Right ventricle myocardium inferior (tissue), 1 donor: Measurements from ENCODE around the gene MYO1F. TPM values are rescaled to one million over a fixed set of nuclear protein-coding genes. Genes with fewer than 3 reads are reported as not detected.

Experiments used
- ATAC-seq: fragments of 200-7000 bp; cut with Tn5 transposase; one replicate; pipeline ENCODE4 v1.9.1; 2020; ENCODE audit warnings: mild to moderate bottlenecking, moderate library complexity
- DNase-seq: peaks from one replicate; pipeline ENCODE4 v3.0.0; 2021; ENCODE audit errors: missing footprints
- intact Hi-C: fragments of 100-400 bp; cut with DNase I; formaldehyde crosslinking; loops from one replicate; pipeline ENCODE4 v1.11.0; 2022
- total RNA-seq: library from RNA; stranded (reverse); fragmentation: NEBNext Ultra II Directional; extraction: Animal tissue kit (Norgen Biotek cat#: 25700); gene quantifications from one replicate; pipeline ENCODE4 v1.2.1, GENCODE V29; 2021
- donor health status: DM: no; HTN: yes; CAD: no; lungs with severe emphysema.

MYO1F gene
- total RNA-seq, 1 donor from 2014 or later, result 9.3 TPM

DNA sequence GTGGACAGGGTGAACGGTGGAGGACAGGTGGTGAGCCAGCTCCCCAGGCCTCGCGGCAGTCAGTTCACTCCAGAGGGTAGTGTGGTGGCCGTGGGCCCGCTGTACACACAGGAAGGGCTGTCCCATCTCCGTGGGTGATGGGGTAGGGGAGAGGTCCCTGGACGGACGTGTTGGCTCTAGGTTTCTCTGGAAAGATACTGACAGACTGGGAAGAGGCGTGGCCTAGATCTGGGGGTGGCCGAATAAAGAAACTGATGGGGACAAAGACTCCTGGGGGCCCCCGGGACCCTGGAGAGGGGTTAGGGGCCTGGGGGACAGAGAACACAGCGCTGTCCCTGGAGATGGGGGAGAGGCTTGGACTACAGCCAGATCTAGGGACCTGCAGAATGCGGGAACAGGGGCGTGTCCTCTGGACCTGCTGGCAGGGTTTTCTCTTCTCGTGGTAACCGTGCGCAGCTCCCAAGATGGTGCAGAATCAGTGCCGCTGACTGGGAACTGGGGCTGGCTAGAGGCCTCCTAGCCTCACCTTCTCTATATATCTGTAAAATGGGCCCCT is 70.8 kb downstream of the MYO1F start:
- intact Hi-C loops, result loop anchor here (2.0 to 5.0 kb wide), 2 partner anchors 49 to 152 kb away; no protein-coding TSS in a partner anchor
- DNase-seq, result no peak
- peak; percentile 48 for ATAC-seq

DNA sequence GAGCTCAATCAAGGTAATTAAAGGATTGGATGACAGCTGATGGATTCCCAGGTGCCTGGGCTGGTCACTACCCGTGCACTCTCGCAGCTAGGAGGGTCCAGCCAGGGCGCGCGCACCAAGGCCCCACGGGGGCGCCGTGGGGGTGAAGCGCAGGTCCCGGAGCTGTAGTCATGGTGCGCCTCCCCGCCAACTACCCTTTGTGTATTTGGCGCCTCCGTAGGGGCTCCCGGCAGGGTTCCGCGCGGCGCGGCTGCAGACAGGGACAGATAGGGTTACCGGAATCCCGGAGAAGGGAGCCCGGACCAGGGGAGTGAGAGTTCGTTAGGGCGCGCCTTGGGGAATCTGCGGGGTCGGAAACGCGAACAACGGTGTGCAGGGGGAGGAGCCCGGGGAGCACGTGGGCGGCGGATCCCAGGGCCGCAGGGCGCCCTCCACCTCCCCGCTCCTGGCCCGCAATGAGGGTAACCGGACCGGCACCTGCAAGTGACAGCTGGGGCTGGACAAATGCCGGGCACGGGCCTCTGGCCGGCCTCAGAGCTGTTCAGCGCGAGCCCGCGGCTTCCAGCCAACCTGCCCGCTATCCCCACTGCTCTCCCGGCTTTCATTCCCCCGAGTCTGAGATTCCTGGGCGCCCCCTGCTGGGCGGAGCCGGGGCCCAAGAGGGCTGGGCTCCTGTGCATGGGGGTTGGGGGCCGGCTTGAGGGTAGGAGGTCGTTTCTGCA is 71.4 kb downstream of the MYO1F start:
- intact Hi-C loops, result loop anchor here (2.0 to 5.0 kb wide), 2 partner anchors 49 to 151 kb away; no protein-coding TSS in a partner anchor
- ATAC-seq (peak; percentile 86), DNase-seq (peak; percentile 93)

GRCh38 chr19:8504919-8505318 is 72.3 kb downstream of the MYO1F start:
- intact Hi-C loops, result loop anchor here (5.0 kb wide), 1 partner anchor 48 kb away; no protein-coding TSS in a partner anchor

GRCh38 chr19:8504171-8504570 is 73.1 kb downstream of the MYO1F start:
- intact Hi-C loops, result no loop called here
- no peak for DNase-seq
- ATAC-seq, result no peak

More at GRCh38 chr19:8504919-8505318, 72.3 kb downstream of the MYO1F start:
- no peak for ATAC-seq
- no peak for DNase-seq

GRCh38 chr19:8503510-8503909 is 73.7 kb downstream of the MYO1F start:
- ATAC-seq (no peak), DNase-seq (no peak)
- intact Hi-C loops, result no loop called here

GRCh38 chr19:8501981-8502380 is 75.3 kb downstream of the MYO1F start:
- ATAC-seq, result no peak
- intact Hi-C loops, result no loop called here
- no peak for DNase-seq

GRCh38 chr19:8501516-8501915 is 75.7 kb downstream of the MYO1F start:
- ATAC-seq (no peak), DNase-seq (no peak)
- intact Hi-C loops, result no loop called here

GRCh38 chr19:8500158-8500557 is 77.1 kb downstream of the MYO1F start:
- DNase-seq, result no peak
- ATAC-seq, result no peak
- intact Hi-C loops, result no loop called here

GRCh38 chr19:8499048-8499833 is 78.0 kb downstream of the MYO1F start:
- ATAC-seq, result no peak
- intact Hi-C loops, result no loop called here
- DNase-seq, result no peak

DNA sequence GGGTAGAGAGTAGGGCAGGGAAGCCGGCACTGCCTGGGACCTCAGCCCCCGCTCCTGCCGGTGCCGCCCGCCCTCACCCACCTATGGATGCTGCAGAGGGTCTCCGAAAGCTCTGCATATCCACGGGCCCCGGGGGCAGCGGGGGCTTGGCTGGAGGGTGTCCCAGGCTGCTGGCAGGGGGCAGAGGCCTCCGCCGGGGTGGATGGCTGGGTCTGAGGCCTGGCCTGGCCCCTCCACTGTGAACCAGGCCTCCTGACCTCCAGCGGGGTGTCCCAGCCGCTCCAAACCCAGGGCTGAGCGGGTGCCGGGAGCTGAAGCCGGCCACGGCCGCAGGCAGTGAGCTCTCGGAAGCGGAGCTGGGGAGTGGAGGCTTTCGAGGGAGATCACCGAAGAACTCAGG is 78.9 kb downstream of the MYO1F start:
- ATAC-seq, result no peak
- intact Hi-C loops, result no loop called here
- no peak for DNase-seq

DNA sequence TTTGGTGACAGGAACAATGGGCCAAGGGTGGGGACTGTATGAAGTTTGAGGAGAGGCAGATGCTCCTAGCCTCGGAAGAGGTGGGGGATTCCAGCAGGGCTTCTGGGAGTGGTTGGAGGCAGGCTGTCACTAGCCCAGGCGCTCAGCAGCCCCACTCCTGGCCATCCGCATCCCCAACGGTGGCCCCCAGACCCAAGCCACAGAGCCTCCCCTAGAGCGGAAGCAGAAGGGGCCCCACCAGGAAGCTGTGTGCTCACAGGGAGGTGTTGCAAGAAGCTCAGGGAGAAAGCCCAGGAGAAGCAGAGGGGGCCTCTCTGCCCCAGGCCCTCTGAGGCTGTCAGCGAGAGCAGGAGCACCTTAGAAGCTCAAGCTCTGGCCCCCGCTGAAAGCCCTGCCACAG is 83.1 kb downstream of the MYO1F start:
- intact Hi-C loops, result no loop called here
- ATAC-seq (no peak), DNase-seq (no peak)

DNA sequence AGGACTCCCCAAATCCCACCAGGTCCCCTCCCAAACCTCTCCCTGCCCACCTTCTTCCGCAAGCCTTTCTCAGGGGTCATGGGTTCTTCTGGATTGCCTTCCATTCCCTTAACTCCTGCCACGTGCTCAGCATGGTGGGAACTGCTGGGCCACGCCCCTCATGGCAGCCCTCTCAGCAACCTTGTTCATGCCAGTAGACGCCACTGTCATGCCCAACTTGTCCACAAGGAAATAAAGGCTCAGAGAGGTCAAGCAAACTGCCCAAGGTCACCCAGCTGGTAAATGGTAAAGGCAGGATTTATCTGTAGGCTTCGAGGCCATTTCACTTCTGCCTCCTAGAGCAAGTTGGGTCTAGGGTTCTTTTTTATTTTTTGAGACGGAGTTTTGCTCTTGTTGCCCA is 85.7 kb downstream of the MYO1F start:
- intact Hi-C loops, result no loop called here
- DNase-seq (no peak), ATAC-seq (no peak)

DNA sequence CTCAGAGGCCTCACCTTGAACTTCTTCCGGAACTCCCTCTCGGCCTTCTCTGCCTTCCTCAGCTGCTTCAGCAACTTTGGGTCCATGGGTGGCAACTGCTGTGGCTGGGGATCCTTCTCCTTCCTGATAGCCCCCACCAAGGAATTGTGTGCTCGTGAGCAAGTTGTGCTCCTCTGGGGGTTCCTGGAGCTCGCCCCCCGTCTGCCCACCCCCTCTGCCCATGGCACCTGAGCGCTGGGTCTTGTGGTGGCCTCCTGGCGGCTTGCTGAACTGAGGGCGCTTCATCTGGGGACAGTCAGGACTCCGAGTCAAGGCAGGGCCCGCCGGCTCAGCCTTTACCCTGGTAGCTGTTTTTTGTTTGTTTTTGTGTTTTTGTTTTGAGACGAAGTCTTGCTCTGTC is 86.4 kb downstream of the MYO1F start:
- no peak for ATAC-seq
- peak; percentile 54 for DNase-seq
- intact Hi-C loops, result no loop called here

- no peak for ATAC-seq
- intact Hi-C loops, result no loop called here
- DNase-seq, result peak; percentile 62
These were observed 86.9 kb downstream of the MYO1F start for GRCh38 chr19:8490395-8490760.

DNA sequence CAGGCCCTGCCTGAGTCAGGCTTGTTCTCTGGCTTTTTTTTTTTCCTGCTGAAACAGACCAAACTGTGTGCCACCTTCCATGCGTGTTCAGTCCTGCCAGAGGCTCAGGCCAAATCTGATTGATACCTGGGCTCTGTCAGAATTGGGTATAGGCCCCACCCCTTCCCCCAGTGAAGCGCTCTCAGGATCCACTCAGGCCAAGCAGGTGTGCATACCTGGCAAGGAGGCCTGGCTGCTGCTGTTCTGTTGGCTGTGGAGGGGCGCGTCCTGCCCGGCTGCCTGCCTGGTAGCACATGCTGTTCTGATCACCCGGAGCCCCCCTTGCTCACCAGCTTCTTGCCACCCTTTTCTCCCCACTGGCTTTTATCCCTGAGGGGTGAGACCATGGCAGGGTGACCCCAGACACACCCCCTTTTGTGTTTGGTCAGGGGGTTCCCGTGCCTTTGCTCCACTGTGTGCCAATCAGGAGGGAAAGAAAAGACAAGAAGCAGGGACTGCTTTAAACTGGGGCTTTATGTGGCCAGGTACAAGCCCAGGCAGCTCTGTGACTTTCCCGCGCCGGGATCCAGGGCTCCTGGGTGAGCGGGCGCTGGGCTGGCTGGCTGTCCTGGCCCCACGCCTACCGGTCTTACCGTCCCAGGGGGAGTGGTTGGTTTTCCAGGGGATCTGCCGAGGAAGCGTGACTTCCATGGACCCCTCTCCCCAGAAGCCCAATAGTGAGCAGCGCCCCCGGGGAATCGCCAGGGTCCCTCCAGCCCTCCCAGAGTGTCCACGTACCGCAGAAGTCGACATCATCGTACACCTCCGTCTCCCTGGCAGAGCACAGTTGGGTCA is 87.5 kb downstream of the MYO1F start:
- DNase-seq, result peak; percentile 21
- no peak for ATAC-seq
- intact Hi-C loops, result no loop called here

DNA sequence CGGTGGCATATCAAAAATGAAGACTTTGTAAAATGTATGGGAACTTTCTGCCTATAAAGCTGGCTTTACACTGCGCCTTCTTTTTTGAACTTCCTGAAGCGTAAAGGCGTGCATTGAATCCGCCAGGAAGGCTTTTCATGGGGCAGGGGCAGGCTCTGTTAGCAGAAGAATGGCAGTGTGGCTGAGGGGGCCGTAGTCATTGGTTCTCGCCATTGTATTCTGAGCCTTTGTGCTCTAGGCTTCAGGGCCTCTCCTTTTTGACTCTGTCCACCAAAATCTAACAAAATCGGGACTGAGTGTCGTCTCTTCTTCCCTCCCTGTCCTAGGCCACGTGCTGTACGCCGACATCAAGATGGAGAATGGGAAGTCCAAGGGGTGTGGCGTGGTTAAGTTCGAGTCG is 88.9 kb downstream of the MYO1F start:
- intact Hi-C loops, result no loop called here
- peak; percentile 9 for DNase-seq
- ATAC-seq, result no peak

DNA sequence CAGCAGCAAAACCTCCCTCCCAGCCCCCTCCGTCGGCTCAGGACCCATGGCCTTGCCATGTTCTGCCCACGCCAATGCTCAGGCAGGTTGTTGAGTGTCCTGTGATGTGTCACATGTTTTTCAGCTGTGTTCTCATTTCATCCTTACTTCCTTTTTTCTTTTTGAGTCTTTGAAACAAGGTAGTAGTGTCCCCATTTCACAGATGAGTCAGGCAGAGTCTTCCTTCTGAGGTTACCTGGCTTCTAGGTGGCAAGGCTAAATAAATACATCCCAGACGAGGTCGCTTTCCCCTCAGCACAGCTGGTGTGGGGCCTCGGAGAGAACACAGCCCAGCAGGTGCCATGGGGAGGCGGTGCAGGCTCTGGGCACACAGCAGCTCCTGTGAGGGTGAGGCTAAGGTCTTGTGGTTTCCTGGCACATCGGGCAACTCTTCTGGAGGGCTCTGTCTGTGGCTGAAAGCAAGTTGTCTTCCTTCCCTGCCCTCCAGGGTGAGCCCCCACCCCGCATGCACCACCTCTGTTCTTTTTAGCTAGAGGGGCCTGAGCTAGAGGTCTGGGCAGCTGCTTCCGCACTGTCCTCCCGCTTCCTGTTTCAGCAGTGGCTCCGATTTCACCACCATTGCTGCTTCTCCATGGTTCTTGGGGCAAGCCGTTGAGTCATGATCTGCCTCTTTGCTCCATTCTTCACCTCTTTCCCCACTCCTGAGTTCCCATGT is 89.9 kb downstream of the MYO1F start:
- intact Hi-C loops, result no loop called here
- DNase-seq (peak; percentile 78), ATAC-seq (peak; percentile 27)

- ATAC-seq (no peak), DNase-seq (peak; percentile 21)
- intact Hi-C loops, result no loop called here
These were observed 90.5 kb downstream of the MYO1F start for GRCh38 chr19:8486661-8487136.
